Peyer's patch (tissue), 4 donors: ENCODE measurements around the gene AGFG1. TPM values are rescaled to one million over a fixed set of nuclear protein-coding genes. Genes with fewer than 3 reads are reported as not detected.
"Not testable (repeated sequence)": the region's sequence is repeated elsewhere in the genome, so short reads cannot be mapped to it uniquely, and the experiment has no call there.

Experiments used
- DNase-seq, 3 donors: peaks; one replicate each; pipeline ENCODE4 v3.0.0-alpha.2; 2017 to 2019
- H3K27ac ChIP-seq, 4 donors: fragments of 200-600 bp; sonication (generic); one replicate each; pipeline ENCODE4 v1.5.1; 2016 to 2019
- H3K27me3 ChIP-seq, 2 donors: fragments of 200-600 bp; sonication (generic); one replicate each; pipeline ENCODE4 v1.5.1; 2019
- H3K36me3 ChIP-seq, 3 donors: fragments of 200-600 bp; sonication (generic); one replicate each; pipeline ENCODE4 v1.5.1; 2016 to 2019
- H3K4me1 ChIP-seq, 4 donors: fragments of 200-600 bp; sonication (generic); one replicate each; pipeline ENCODE4 v1.5.1; 2016 to 2019
- H3K4me3 ChIP-seq, 4 donors: fragments of 200-600 bp; sonication (generic); 1 replicate in 3 of 4; 2 replicates in 1 of 4; pipeline ENCODE4 v1.5.1; 2016 to 2019; ENCODE audit warnings: mild to moderate bottlenecking in 1 of 4
- H3K9me3 ChIP-seq, 4 donors: fragments of 200-600 bp; sonication (generic); one replicate each; pipeline ENCODE4 v1.5.1; 2016 to 2019; ENCODE audit warnings: mild to moderate bottlenecking in 1 of 4
- CTCF ChIP-seq, 6 experiments: fragments of 450-650 bp in 4 of 6; fragments of 200-600 bp in 2 of 6; sonication (generic) in 1 of 6; IDR thresholded peaks; one replicate each; pipeline ENCODE4 v1.5.1; 2017 to 2019; ENCODE audit warnings: antibody characterized with exemption in 6 of 6, mild to moderate bottlenecking in 3 of 6, moderate library complexity in 1 of 6
- POLR2A ChIP-seq, 2 donors: fragments of 450-650 bp; IDR thresholded peaks; one replicate each; pipeline ENCODE4 v1.5.1; 2017; ENCODE audit warnings: antibody characterized with exemption in 2 of 2, mild to moderate bottlenecking in 2 of 2, moderate library complexity in 2 of 2
- total RNA-seq, 4 donors: library from RNA; depleted of rRNA; stranded (reverse); fragments of >200 nt; gene quantifications; one replicate each; pipeline ENCODE4 v1.1.0, GENCODE V29; 2016

The AGFG1 gene
- total RNA-seq, 4 donors from 2014 or later, result 24.8 to 68.1 (median 62.6) TPM

GRCh38 chr2:227582369-227582768, 110.4 kb downstream of the AGFG1 start:
- H3K4me3 ChIP-seq, result no peak overlapping the region
- TF ChIP-seq CTCF (IDR thresholded peaks at IDR 0.05) (no peak), POLR2A (IDR thresholded peaks at IDR 0.05) (no peak)
- H3K4me1 ChIP-seq, result no peaks in the 10 kb centered on the region
- no peak overlapping the region for H3K27ac ChIP-seq
- H3K36me3 ChIP-seq, result no peaks in the 10 kb centered on the region
- no peaks in the 10 kb centered on the region for H3K9me3 ChIP-seq
- no peaks in the 10 kb centered on the region for H3K27me3 ChIP-seq
- no peak for DNase-seq

GRCh38 chr2:227592694-227593387, 120.9 kb downstream of the AGFG1 start:
- no peak overlapping the region for H3K4me3 ChIP-seq
- DNase-seq, result no peak
- H3K27ac ChIP-seq, result no peak overlapping the region
- H3K9me3 ChIP-seq, result no peaks in the 10 kb centered on the region
- H3K36me3 ChIP-seq, result no peaks in the 10 kb centered on the region
- TF ChIP-seq POLR2A (IDR thresholded peaks at IDR 0.05) (no peak), CTCF (IDR thresholded peaks at IDR 0.05) (no peak)
- no peaks in the 10 kb centered on the region for H3K27me3 ChIP-seq
- H3K4me1 ChIP-seq, result no peaks in the 10 kb centered on the region

DNA sequence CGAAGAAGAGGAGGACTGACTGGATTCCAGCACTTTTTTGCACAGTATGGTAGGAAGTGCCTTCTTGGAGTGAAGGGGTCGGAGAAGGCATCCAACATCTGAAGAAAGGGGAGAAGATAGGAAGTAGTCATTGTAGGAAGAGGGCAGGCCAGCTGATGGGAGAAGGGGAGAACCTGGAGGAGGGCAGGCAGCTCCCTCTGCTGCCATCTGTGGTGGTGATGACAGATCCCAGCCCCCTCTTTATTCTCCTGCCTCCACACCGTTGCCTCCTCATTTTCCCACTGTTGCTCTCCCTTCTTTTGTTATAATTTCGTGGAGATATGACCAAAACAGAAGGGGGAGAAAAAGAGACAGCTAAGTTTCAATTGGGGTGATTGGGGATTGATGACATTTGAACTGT, 123.8 kb downstream of the AGFG1 start:
- Histone ChIP-seq H3K4me3 (no peak overlapping the region), H3K27ac (no peak overlapping the region), H3K36me3 (no peaks in the 10 kb centered on the region), H3K4me1 (no peaks in the 10 kb centered on the region), H3K27me3 (no peaks in the 10 kb centered on the region), H3K9me3 (no peaks in the 10 kb centered on the region)
- no peak for DNase-seq
- TF ChIP-seq POLR2A (IDR thresholded peaks at IDR 0.05) (no peak), CTCF (IDR thresholded peaks at IDR 0.05) (no peak)

GRCh38 chr2:227597036-227597435, 125.1 kb downstream of the AGFG1 start:
- H3K36me3 ChIP-seq, result no peaks in the 10 kb centered on the region
- H3K4me1 ChIP-seq, result no peaks in the 10 kb centered on the region
- no peaks in the 10 kb centered on the region for H3K27me3 ChIP-seq
- H3K9me3 ChIP-seq, result no peaks in the 10 kb centered on the region
- no peak overlapping the region for H3K27ac ChIP-seq
- DNase-seq, result no peak
- TF ChIP-seq CTCF (IDR thresholded peaks at IDR 0.05) (no peak), POLR2A (IDR thresholded peaks at IDR 0.05) (no peak)
- no peak overlapping the region for H3K4me3 ChIP-seq

- H3K4me3 ChIP-seq, result no peak overlapping the region
- no peaks in the 10 kb centered on the region for H3K36me3 ChIP-seq
- H3K4me1 ChIP-seq, result no peaks in the 10 kb centered on the region
- no peak for DNase-seq
- no peak for TF ChIP-seq POLR2A (IDR thresholded peaks at IDR 0.05)
- TF ChIP-seq CTCF (IDR thresholded peaks at IDR 0.05), result no peak
- H3K9me3 ChIP-seq, result no peaks in the 10 kb centered on the region
- H3K27ac ChIP-seq, result no peak overlapping the region
- no peaks in the 10 kb centered on the region for H3K27me3 ChIP-seq
Measured at GRCh38 chr2:227597998-227598397, 126.0 kb downstream of the AGFG1 start.

- H3K27ac ChIP-seq, H3K36me3 ChIP-seq, DNase-seq, H3K4me1 ChIP-seq, H3K27me3 ChIP-seq, H3K4me3 ChIP-seq, H3K9me3 ChIP-seq: not testable (repeated sequence)
Measured at GRCh38 chr2:227598835-227599503, 127.0 kb downstream of the AGFG1 start, which contains the start of gene SCYGR2. TSS of gene SCYGR2 (plus strand) at chr2:227598893. CDS start at chr2:227598893, 0 bp downstream.
